Inflammatory macrophage treated with lipopolysaccharide for 1 hour (primary cell): ENCODE measurements around the gene TMSB15B.
"Not testable (repeated sequence)": the region's sequence is repeated elsewhere in the genome, so short reads cannot be mapped to it uniquely, and the experiment has no call there.

Experiments used
- DNase-seq, 2 donors: peaks; one replicate each; pipeline ENCODE4 v3.0.0-alpha.2; 2020 to 2022

Gene TMSB15B

GRCh38 chrX:103962411-103963278 lies at the start of gene TMSB15B:
Gene TMSB15B (plus strand): TSS chrX:103962627.
- not testable (repeated sequence) for DNase-seq

- no peak for DNase-seq
Measured at GRCh38 chrX:103913356-103914020, 48.9 kb upstream of the TMSB15B start.

GRCh38 chrX:103918050-103918449 lies 44.4 kb upstream of the TMSB15B start:
- DNase-seq: peak; percentile 7 to 37

- DNase-seq: peak; percentile 38 to 39
Measured at GRCh38 chrX:103918571-103919269, 43.7 kb upstream of the TMSB15B start.

GRCh38 chrX:103919270-103919637 lies 43.2 kb upstream of the TMSB15B start:
- DNase-seq: peak in 1 of 2 donors; percentile 15

GRCh38 chrX:103920515-103920914 lies 41.9 kb upstream of the TMSB15B start:
- not testable (repeated sequence) for DNase-seq

- DNase-seq: no peak
Measured at GRCh38 chrX:103927030-103927429, 35.4 kb upstream of the TMSB15B start.

- no peak for DNase-seq
Measured at GRCh38 chrX:103927633-103928032, 34.8 kb upstream of the TMSB15B start.

- no peak for DNase-seq
Measured at GRCh38 chrX:103932133-103932532, 30.3 kb upstream of the TMSB15B start.

GRCh38 chrX:103940257-103940656 lies 22.2 kb upstream of the TMSB15B start:
- not testable (repeated sequence) for DNase-seq

- peak; percentile 12 to 14 for DNase-seq
Measured at GRCh38 chrX:103941201-103941975, 21.0 kb upstream of the TMSB15B start.

GRCh38 chrX:103949506-103949905 lies 12.9 kb upstream of the TMSB15B start:
- no peak for DNase-seq

- no peak for DNase-seq
Measured at GRCh38 chrX:103953353-103953752, 9.1 kb upstream of the TMSB15B start.

GRCh38 chrX:103954259-103954658 lies 8.2 kb upstream of the TMSB15B start:
- DNase-seq: no peak

GRCh38 chrX:103960599-103960998 lies 1.8 kb upstream of the TMSB15B start:
- DNase-seq: not testable (repeated sequence)

- not testable (repeated sequence) for DNase-seq
Measured at GRCh38 chrX:103983508-103983907, 21.1 kb downstream of the TMSB15B start.

GRCh38 chrX:103999234-103999633 lies 36.8 kb downstream of the TMSB15B start:
- no peak for DNase-seq

GRCh38 chrX:104008831-104009230 lies 46.4 kb downstream of the TMSB15B start:
- DNase-seq: no peak

GRCh38 chrX:104013158-104013557 lies 50.7 kb downstream of the TMSB15B start:
- no peak for DNase-seq

- DNase-seq: no peak
Measured at GRCh38 chrX:104013606-104014005, 51.2 kb downstream of the TMSB15B start, which contains the start of gene H2BW1. Gene H2BW1 (minus strand): TSS chrX:104013708. CDS start chrX:104013576, 132 bp downstream.

GRCh38 chrX:104015576-104015975 lies 53.1 kb downstream of the TMSB15B start:
- DNase-seq: not testable (repeated sequence)
